Chondrocyte (in vitro differentiated cells): ENCODE measurements around the gene HOPX. TPM values are rescaled to one million over a fixed set of nuclear protein-coding genes. Genes with fewer than 3 reads are reported as not detected.

ENCODE experiments used
- DNase-seq: peaks from one replicate; pipeline ENCODE4 v3.0.0; 2021; ENCODE audit warnings: mixed read lengths, low spot score
- H3K27ac Mint-ChIP-seq: one replicate; pipeline ENCODE4 v1.8.0; 2021; ENCODE audit warnings: mild to moderate bottlenecking, moderate library complexity, mixed read lengths; ENCODE audit not compliant: unreplicated experiment
- H3K27me3 Mint-ChIP-seq: 2 replicates; pipeline ENCODE4 v1.8.0; 2021; ENCODE audit warnings: low read depth, mixed read lengths
- H3K36me3 Mint-ChIP-seq: 2 replicates; pipeline ENCODE4 v1.8.0; 2021; ENCODE audit warnings: low read depth, mixed read lengths
- H3K4me1 Mint-ChIP-seq: 2 replicates; pipeline ENCODE4 v1.8.0; 2021; ENCODE audit warnings: low read depth, mild to moderate bottlenecking, mixed read lengths
- H3K4me3 Mint-ChIP-seq: one replicate; pipeline ENCODE4 v1.8.0; 2021; ENCODE audit warnings: mild to moderate bottlenecking, moderate library complexity, mixed read lengths; ENCODE audit not compliant: unreplicated experiment
- H3K9me3 Mint-ChIP-seq: 2 replicates; pipeline ENCODE4 v1.8.0; 2021; ENCODE audit warnings: low read depth, mixed read lengths
- total RNA-seq: library from RNA; stranded (reverse); gene quantifications from 3 replicates; pipeline ENCODE4 v1.2.1, GENCODE V29; 2021
- TF ChIP-seq, protein P1 (sequence below): fragments of 200-600 bp; sonication (generic); IDR thresholded peaks from 2 replicates; pipeline ENCODE4 v1.5.0; 2021; ENCODE audit warnings: antibody characterized with exemption, mild to moderate bottlenecking, moderate library complexity

HOPX gene
- total RNA-seq, 1 donor from 2014 or later: 2.7 TPM

DNA sequence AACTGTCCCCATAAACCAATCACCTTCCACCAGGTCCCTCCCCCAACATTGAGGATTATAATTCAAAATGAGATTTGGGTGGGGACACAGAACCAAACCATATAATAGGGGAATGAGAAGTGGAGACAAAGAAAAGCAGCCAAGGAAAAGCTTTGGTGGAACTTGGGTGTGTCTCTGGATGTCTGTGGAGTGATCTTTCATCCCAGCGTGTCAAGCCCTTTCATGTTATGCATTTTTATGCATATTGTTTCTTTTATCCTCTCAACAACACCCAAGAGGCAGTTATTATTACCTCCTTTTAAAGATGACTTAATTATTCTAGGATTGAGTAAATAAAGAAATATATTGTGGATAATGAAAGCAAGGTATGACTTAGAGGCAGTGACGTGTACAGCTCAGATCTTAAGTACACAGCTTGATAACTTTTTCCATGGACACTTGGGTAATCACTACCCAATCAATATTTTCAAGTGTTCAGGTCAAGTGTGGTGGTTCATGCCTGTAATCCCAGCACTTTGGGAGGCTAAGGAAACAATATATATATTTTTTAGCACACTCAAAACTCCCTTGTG, 42.6 kb upstream of the HOPX start:
- Mint-ChIP-seq H3K27ac (no peak overlapping the region), H3K9me3 (no peaks in the 10 kb centered on the region), H3K4me3 (no peak overlapping the region), H3K4me1 (peaks cover 17% of the 10 kb centered on the region), H3K27me3 (peaks cover 8% of the 10 kb centered on the region), H3K36me3 (peaks cover 2% of the 10 kb centered on the region)
- no peak for DNase-seq
- TF ChIP-seq, protein P1, sequence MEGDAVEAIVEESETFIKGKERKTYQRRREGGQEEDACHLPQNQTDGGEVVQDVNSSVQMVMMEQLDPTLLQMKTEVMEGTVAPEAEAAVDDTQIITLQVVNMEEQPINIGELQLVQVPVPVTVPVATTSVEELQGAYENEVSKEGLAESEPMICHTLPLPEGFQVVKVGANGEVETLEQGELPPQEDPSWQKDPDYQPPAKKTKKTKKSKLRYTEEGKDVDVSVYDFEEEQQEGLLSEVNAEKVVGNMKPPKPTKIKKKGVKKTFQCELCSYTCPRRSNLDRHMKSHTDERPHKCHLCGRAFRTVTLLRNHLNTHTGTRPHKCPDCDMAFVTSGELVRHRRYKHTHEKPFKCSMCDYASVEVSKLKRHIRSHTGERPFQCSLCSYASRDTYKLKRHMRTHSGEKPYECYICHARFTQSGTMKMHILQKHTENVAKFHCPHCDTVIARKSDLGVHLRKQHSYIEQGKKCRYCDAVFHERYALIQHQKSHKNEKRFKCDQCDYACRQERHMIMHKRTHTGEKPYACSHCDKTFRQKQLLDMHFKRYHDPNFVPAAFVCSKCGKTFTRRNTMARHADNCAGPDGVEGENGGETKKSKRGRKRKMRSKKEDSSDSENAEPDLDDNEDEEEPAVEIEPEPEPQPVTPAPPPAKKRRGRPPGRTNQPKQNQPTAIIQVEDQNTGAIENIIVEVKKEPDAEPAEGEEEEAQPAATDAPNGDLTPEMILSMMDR: no peak

DNA sequence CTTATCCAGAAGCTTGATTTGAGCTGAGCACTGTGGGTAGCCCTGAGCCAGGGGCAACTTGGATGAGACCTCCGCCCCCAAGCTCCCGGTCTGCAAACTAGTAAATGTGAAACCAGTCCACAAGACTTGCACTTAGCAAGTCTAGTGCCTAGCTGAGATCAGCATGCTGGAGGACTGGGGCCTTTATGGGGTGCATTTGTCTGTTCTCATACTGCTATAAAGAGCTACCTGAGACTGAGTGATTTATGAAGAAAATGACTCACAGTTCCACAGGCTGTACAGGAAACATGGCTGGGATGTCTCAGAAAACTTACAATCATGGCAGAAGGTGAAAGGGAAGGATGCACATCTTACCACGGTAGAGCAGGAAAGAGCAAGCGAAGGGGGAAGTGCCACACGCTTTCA, 42.1 kb upstream of the HOPX start:
- no peak for DNase-seq

DNA sequence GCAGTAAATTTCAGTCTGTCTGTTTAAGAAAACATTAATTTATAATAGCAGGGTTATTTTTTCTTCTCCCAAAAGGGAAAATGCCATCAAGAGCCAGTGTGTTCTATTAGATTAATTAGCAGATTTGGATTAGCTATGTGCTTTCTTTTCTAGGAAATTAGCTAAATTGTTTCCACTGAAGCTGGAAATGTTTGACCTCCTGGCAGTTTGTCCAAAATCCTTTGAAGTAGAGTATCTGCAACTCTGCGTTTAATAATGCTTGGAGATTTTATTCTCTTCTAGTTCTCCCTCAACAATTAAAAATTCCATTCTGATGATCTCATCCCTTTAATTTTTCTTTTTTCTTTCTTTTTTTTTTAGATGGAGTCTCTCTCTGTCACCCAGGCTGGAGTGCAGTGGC, 27.1 kb upstream of the HOPX start:
- Mint-ChIP-seq H3K36me3 (no peaks in the 10 kb centered on the region), H3K27ac (no peak overlapping the region), H3K9me3 (no peaks in the 10 kb centered on the region), H3K27me3 (peaks cover 12% of the 10 kb centered on the region), H3K4me1 (peaks cover 22% of the 10 kb centered on the region), H3K4me3 (no peak overlapping the region)
- DNase-seq: no peak
- TF ChIP-seq, protein P1: no peak

More for the DNA sequence above, 42.1 kb upstream of the HOPX start:
- TF ChIP-seq, protein P1: no peak
- Mint-ChIP-seq H3K9me3 (no peaks in the 10 kb centered on the region), H3K36me3 (peaks cover 2% of the 10 kb centered on the region), H3K27me3 (peaks cover 8% of the 10 kb centered on the region), H3K4me3 (no peak overlapping the region), H3K27ac (no peak overlapping the region), H3K4me1 (peaks cover 12% of the 10 kb centered on the region)

DNA sequence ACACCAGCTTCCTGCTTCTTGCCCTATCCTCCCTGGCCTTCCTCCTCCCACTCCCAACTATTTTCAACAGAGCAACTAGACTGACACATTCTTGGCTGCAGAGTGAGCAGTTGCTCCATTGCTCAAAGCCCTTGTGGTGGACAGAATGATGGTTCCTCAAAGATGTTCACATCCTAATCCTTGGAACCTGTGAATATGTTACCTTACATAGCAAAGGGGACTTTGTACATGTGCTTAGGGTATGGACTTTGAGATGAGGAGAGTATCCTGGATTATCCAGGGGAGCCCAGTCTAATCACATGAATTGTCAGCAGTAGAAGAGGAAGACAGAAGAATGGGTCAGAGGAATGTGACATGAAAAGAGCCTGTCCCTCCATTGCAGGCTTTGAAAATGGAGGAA, 24.9 kb upstream of the HOPX start:
- Mint-ChIP-seq H3K36me3 (no peaks in the 10 kb centered on the region), H3K4me3 (no peak overlapping the region), H3K4me1 (peaks cover 24% of the 10 kb centered on the region), H3K27me3 (peaks cover 12% of the 10 kb centered on the region), H3K9me3 (no peaks in the 10 kb centered on the region), H3K27ac (no peak overlapping the region)
- DNase-seq: no peak
- TF ChIP-seq, protein P1: no peak

DNA sequence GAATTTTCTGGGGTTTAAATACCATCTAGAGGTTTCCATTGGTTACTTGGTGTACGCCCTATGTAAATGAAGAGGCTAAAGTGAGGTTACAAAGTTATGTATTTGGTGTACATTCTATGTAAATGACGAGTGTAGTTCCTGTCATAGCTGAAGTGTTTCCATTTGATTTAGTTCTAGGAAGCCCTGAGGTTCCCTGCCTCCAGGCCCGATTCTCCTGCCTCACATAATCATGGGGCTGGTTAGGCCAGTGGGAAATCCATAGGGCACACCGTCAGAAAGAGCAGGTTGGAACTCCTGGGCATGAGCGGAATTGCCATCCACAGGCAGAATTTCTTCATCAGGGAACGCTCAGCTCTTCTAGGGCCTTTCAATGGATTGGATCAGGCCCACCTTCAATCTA, 24.2 kb upstream of the HOPX start:
- DNase-seq: no peak
- Mint-ChIP-seq H3K36me3 (no peaks in the 10 kb centered on the region), H3K4me3 (no peak overlapping the region), H3K27ac (no peak overlapping the region), H3K4me1 (peaks cover 24% of the 10 kb centered on the region), H3K9me3 (no peaks in the 10 kb centered on the region), H3K27me3 (peaks cover 11% of the 10 kb centered on the region)
- TF ChIP-seq, protein P1: no peak
